Lower lobe of right lung (tissue), 2 donors: ENCODE results near the gene FCRL2. TPM values are rescaled to one million over a fixed set of nuclear protein-coding genes. Genes with fewer than 3 reads are reported as not detected.

Source experiments
- ATAC-seq, 2 donors: fragments of 200-7000 bp; cut with Tn5 transposase; one replicate each; pipeline ENCODE4 v1.9.1; 2020 to 2022; ENCODE audit warnings: mild to moderate bottlenecking in 2 of 2, moderate library complexity in 2 of 2
- DNase-seq: peaks from one replicate; pipeline ENCODE4 v3.0.0-alpha.2; 2020
- H3K27ac ChIP-seq: fragments of 200-600 bp; one replicate; pipeline ENCODE4 v1.8.0; 2022
- H3K27me3 ChIP-seq: fragments of 200-600 bp; one replicate; pipeline ENCODE4 v1.8.0; 2022; ENCODE audit warnings: low read depth
- H3K36me3 ChIP-seq: fragments of 200-600 bp; one replicate; pipeline ENCODE4 v1.8.0; 2022; ENCODE audit warnings: mild to moderate bottlenecking
- H3K4me1 ChIP-seq: fragments of 200-600 bp; one replicate; pipeline ENCODE4 v1.8.0; 2022
- H3K4me3 ChIP-seq: fragments of 200-600 bp; one replicate; pipeline ENCODE4 v1.8.0; 2022; ENCODE audit warnings: mild to moderate bottlenecking
- H3K9me3 ChIP-seq: fragments of 200-600 bp; one replicate; pipeline ENCODE4 v1.8.0; 2022
- intact Hi-C: fragments of 100-400 bp; cut with DNase I; formaldehyde crosslinking; loops from one replicate; pipeline ENCODE4 v1.11.0; 2022
- long read RNA-seq: library from polyadenylated mRNA; unstranded; transcript quantifications from one replicate; pipeline ENCODE4 v2.0.0, GENCODE V29; 2021
- total RNA-seq: library from RNA; stranded (reverse); fragmentation: NEBNext Ultra II Directional; extraction: Animal tissue kit (Norgen Biotek cat#: 25700); gene quantifications from one replicate; pipeline ENCODE4 v1.2.1, GENCODE V29; 2021
- TF ChIP-seq, protein P1 (sequence below): fragments of 200-600 bp; IDR thresholded peaks from one replicate; pipeline ENCODE4 v1.8.0; 2022; ENCODE audit warnings: antibody characterized with exemption, mild to moderate bottlenecking
- donor health status: DM: no; HTN: yes; CAD: no; lungs with severe emphysema.

FCRL2 gene, protein sequence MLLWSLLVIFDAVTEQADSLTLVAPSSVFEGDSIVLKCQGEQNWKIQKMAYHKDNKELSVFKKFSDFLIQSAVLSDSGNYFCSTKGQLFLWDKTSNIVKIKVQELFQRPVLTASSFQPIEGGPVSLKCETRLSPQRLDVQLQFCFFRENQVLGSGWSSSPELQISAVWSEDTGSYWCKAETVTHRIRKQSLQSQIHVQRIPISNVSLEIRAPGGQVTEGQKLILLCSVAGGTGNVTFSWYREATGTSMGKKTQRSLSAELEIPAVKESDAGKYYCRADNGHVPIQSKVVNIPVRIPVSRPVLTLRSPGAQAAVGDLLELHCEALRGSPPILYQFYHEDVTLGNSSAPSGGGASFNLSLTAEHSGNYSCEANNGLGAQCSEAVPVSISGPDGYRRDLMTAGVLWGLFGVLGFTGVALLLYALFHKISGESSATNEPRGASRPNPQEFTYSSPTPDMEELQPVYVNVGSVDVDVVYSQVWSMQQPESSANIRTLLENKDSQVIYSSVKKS
- 1.3 TPM for total RNA-seq
- long read RNA-seq, partial matches to known transcripts: 0 of 1 reads
- long read RNA-seq, other reads (novel, unspliced or antisense): 1 of 1 reads

- no peaks in the 10 kb centered on the region for H3K4me1 ChIP-seq
- no peak within 1 kb of the TSS for H3K4me3 ChIP-seq
- intact Hi-C loops: no loop called here
- no peak for ATAC-seq
- H3K27me3 ChIP-seq: no peaks in the 10 kb centered on the region
- no peaks in the 10 kb centered on the region for H3K9me3 ChIP-seq
- no peaks in the 10 kb centered on the region for H3K36me3 ChIP-seq
- no peak within 1 kb of the TSS for H3K27ac ChIP-seq
- no peak for DNase-seq
- TF ChIP-seq, protein P1, sequence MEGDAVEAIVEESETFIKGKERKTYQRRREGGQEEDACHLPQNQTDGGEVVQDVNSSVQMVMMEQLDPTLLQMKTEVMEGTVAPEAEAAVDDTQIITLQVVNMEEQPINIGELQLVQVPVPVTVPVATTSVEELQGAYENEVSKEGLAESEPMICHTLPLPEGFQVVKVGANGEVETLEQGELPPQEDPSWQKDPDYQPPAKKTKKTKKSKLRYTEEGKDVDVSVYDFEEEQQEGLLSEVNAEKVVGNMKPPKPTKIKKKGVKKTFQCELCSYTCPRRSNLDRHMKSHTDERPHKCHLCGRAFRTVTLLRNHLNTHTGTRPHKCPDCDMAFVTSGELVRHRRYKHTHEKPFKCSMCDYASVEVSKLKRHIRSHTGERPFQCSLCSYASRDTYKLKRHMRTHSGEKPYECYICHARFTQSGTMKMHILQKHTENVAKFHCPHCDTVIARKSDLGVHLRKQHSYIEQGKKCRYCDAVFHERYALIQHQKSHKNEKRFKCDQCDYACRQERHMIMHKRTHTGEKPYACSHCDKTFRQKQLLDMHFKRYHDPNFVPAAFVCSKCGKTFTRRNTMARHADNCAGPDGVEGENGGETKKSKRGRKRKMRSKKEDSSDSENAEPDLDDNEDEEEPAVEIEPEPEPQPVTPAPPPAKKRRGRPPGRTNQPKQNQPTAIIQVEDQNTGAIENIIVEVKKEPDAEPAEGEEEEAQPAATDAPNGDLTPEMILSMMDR: no peak
Observed at GRCh38 chr1:157776971-157777391, at the start of gene FCRL2. Gene FCRL2 (minus strand): TSS chr1:157777132. CDS start chr1:157777073, 59 bp downstream.

- no peak overlapping the region for H3K27ac ChIP-seq
- DNase-seq: no peak
- TF ChIP-seq, protein P1: no peak
Observed at GRCh38 chr1:157820299-157820698, 43.4 kb upstream of the FCRL2 start.

DNA sequence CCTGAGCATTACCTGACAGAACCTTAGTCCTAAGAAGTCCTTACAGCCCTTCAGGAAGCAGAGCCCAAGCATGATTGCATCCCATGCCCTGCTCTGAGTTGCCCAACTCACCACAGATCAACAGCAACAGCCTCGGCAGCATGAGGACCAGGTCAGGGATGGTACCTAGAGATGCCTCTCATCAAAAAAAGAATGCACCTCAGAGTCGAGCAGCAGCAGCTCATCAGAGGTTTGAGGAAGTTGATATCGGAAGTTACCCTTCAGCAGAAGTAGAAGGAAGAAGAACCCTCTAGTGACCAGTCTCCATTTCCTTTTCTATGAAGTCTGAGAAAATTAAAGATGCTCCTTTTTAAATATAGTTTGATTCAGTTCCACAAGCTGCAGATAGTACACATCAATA lies 43.0 kb upstream of the FCRL2 start, which contains the start of gene FCRL1:
FCRL1 (minus strand) TSS at position 225 of the 400 bp plus-strand sequence; CDS start at position 142, 83 bp downstream.
- H3K27me3 ChIP-seq: no peaks in the 10 kb centered on the region
- H3K36me3 ChIP-seq: no peaks in the 10 kb centered on the region
- ATAC-seq (peak in 1 of 2 donors; percentile 39), DNase-seq (no peak)
- H3K4me1 ChIP-seq: no peaks in the 10 kb centered on the region
- intact Hi-C loops: no loop called here
- TF ChIP-seq, protein P1: no peak
- H3K27ac ChIP-seq: no peak within 1 kb of the TSS
- H3K4me3 ChIP-seq: no peak within 1 kb of the TSS
- H3K9me3 ChIP-seq: no peaks in the 10 kb centered on the region

More at GRCh38 chr1:157820299-157820698, 43.4 kb upstream of the FCRL2 start:
- intact Hi-C loops: no loop called here
- Histone ChIP-seq H3K4me1 (no peaks in the 10 kb centered on the region), H3K36me3 (no peaks in the 10 kb centered on the region), H3K27me3 (no peaks in the 10 kb centered on the region), H3K4me3 (no peak overlapping the region), H3K9me3 (no peaks in the 10 kb centered on the region)
- no peak for ATAC-seq

GRCh38 chr1:157819215-157819614 lies 42.3 kb upstream of the FCRL2 start:
- intact Hi-C loops: no loop called here
- Histone ChIP-seq H3K9me3 (peaks cover 2% of the 10 kb centered on the region), H3K27me3 (no peaks in the 10 kb centered on the region), H3K4me3 (no peak overlapping the region), H3K4me1 (no peaks in the 10 kb centered on the region), H3K27ac (no peak overlapping the region), H3K36me3 (no peaks in the 10 kb centered on the region)
- TF ChIP-seq, protein P1: no peak
- ATAC-seq: no peak
- DNase-seq: no peak

DNA sequence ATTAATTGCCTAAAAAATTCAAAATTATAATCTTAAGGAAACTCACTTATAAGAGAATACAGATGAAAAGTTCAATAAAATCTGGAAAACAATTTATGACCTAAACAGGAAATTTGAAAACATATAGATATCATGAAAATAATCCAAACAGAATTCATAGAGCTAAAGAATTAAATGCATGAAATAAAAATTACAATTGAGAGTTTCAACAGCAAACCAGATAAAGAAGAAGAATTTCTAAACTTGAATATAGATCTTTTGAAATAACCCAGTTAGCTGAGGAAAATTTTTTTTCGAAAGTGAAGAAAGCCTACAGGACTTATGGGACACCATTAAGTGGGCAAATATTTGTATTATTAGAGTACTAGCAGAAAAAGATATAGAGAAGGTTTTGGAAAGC lies 36.3 kb upstream of the FCRL2 start:
- Histone ChIP-seq H3K36me3 (no peaks in the 10 kb centered on the region), H3K9me3 (peaks cover 16% of the 10 kb centered on the region), H3K27ac (no peak overlapping the region), H3K4me3 (no peak overlapping the region), H3K27me3 (no peaks in the 10 kb centered on the region), H3K4me1 (no peaks in the 10 kb centered on the region)
- DNase-seq: no peak
- intact Hi-C loops: no loop called here
- no peak for ATAC-seq
- TF ChIP-seq, protein P1: no peak
